Lung (tissue), 12 donors: ENCODE results near the gene TNS3. TPM values are rescaled to one million over a fixed set of nuclear protein-coding genes. Genes with fewer than 3 reads are reported as not detected.

ENCODE experiments used
- ATAC-seq: fragments of 200-7000 bp; cut with Tn5 transposase; one replicate; pipeline ENCODE4 v1.9.1; 2020; ENCODE audit warnings: moderate number of reproducible peaks; ENCODE audit not compliant: insufficient read depth, low FRiP score
- DNase-seq, 3 donors: peaks; one replicate each; pipeline ENCODE4 v3.0.0-alpha.2; 2013 to 2017
- H3K27ac ChIP-seq, 2 donors: one replicate each; pipeline ENCODE4 v1.5.1; 2013; ENCODE audit warnings: mild to moderate bottlenecking in 2 of 2, moderate library complexity in 2 of 2, control low read depth in 1 of 2, inconsistent platforms in 1 of 2, low read depth in 1 of 2, low read length in 1 of 2
- H3K27me3 ChIP-seq, 3 donors: one replicate each; pipeline ENCODE4 v1.5.1; 2013; ENCODE audit warnings: low read length in 2 of 3; ENCODE audit not compliant: control insufficient read depth in 3 of 3, insufficient read depth in 3 of 3
- H3K36me3 ChIP-seq, 4 donors: one replicate each; pipeline ENCODE4 v1.5.1; 2013; ENCODE audit warnings: low read length in 4 of 4, mild to moderate bottlenecking in 1 of 4, moderate library complexity in 1 of 4; ENCODE audit not compliant: control insufficient read depth in 4 of 4, insufficient read depth in 4 of 4
- H3K4me1 ChIP-seq, 5 donors: one replicate each; pipeline ENCODE4 v1.5.1; 2013; ENCODE audit warnings: low read length in 5 of 5, mild to moderate bottlenecking in 2 of 5, moderate library complexity in 1 of 5; ENCODE audit not compliant: control insufficient read depth in 5 of 5, insufficient read depth in 5 of 5
- H3K4me3 ChIP-seq: one replicate; pipeline ENCODE4 v1.5.1; 2013; ENCODE audit warnings: mild to moderate bottlenecking, control low read depth, moderate library complexity
- H3K9ac ChIP-seq, 2 donors: one replicate each; pipeline ENCODE4 v1.5.1; 2013; ENCODE audit warnings: low read length in 2 of 2, control low read depth in 1 of 2; ENCODE audit not compliant: insufficient read depth in 1 of 2
- H3K9me3 ChIP-seq, 4 donors: one replicate each; pipeline ENCODE4 v1.5.1; 2013; ENCODE audit warnings: low read length in 3 of 4, mild to moderate bottlenecking in 1 of 4, moderate library complexity in 1 of 4; ENCODE audit not compliant: control insufficient read depth in 4 of 4, insufficient read depth in 3 of 4
- WGBS, 2 donors: extraction: QIAGEN DNeasy Blood & Tissue Kit; methylation state at CpG; one replicate each; pipeline ENCODE4 v1.1.7; 2013; 5-methylcytosine and 5-hydroxymethylcytosine counted together
- polyA plus RNA-seq, 2 donors: library from polyadenylated mRNA; stranded (reverse); fragments of 200-250 nt; gene quantifications; one replicate each; pipeline ENCODE4 v1.2.1, GENCODE V29; 2013
- total RNA-seq, 2 donors: library from RNA; depleted of rRNA in 1 of 2; stranded (reverse); fragments of >200 nt in 1 of 2; gene quantifications; one replicate each; pipeline ENCODE4 v1.2.1, GENCODE V29; 2014 to 2021
- TF ChIP-seq, protein P1 (sequence below): IDR thresholded peaks from 2 replicates; pipeline ENCODE4 v1.5.1; 2012; ENCODE audit warnings: mild to moderate bottlenecking; ENCODE audit errors: control extremely low read depth, extremely low read depth
- donor health status: control.
- donor health status: control.
- donor health status: Bipolar disorder and iron deficiency.
- donor health status: healthy.
- donor health status: DM: yes; HTN: yes; CAD: no.

Gene TNS3
- total and polyA plus RNA-seq, 4 donors, result 23.8 to 140 (median 85.7) TPM

DNA sequence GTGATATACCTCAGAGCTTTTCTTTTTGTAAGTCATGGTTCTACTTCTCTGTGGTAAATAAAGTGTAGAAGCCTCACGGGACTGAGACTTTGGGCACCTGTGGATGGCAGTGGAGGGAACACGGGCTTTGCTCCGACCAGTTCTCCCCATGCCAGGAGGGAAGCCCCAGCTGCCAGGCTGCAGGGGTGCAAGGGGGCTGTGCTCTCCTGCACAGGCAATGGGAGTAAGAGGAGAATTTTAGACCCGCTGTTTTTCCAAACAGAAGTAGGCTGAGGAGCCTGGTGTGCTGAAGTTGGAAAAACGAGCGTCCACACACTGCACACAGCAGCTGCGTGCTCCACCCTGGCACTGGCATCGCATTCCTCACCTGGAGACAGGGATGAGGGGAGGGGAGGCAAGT, 282.4 kb downstream of the TNS3 start:
- H3K9ac ChIP-seq, result no peak overlapping the region
- H3K36me3 ChIP-seq, result peaks cover 7 to 77% (median 55%) of the 10 kb centered on the region in 4 donors
- H3K4me3 ChIP-seq, result no peak overlapping the region
- WGBS, 2 donors, result 93 to 95% methylated on average over 8 of the region's 8 CpGs
- peaks cover 0 to 9% (median 3%) of the 10 kb centered on the region in 5 donors for H3K4me1 ChIP-seq
- H3K27me3 ChIP-seq, result no peaks in the 10 kb centered on the region
- no peak overlapping the region for H3K27ac ChIP-seq
- ATAC-seq, result no peak
- no peaks in the 10 kb centered on the region for H3K9me3 ChIP-seq
- no peak for DNase-seq
- TF ChIP-seq, protein P1, sequence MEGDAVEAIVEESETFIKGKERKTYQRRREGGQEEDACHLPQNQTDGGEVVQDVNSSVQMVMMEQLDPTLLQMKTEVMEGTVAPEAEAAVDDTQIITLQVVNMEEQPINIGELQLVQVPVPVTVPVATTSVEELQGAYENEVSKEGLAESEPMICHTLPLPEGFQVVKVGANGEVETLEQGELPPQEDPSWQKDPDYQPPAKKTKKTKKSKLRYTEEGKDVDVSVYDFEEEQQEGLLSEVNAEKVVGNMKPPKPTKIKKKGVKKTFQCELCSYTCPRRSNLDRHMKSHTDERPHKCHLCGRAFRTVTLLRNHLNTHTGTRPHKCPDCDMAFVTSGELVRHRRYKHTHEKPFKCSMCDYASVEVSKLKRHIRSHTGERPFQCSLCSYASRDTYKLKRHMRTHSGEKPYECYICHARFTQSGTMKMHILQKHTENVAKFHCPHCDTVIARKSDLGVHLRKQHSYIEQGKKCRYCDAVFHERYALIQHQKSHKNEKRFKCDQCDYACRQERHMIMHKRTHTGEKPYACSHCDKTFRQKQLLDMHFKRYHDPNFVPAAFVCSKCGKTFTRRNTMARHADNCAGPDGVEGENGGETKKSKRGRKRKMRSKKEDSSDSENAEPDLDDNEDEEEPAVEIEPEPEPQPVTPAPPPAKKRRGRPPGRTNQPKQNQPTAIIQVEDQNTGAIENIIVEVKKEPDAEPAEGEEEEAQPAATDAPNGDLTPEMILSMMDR, result no peak

DNA sequence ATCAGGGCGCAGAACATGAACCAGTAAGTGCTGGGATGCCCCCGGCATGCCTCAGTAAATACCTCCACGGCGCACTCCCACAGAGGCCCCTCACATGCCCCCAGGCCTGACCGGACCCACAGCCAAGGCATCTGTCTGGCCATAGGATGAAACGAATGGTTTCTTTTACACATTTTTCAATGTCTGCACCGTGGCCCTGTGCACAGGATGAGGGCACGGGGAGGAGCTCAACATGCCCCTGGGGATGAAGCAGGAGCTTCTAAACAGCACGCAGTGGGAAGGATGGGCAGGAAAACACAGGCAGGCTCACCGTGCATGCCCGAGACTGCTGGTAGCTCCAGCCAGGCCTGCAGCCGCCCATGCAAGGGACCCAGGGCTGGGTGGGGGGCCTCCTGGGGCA, 283.3 kb downstream of the TNS3 start:
- Histone ChIP-seq H3K4me3 (no peak overlapping the region), H3K36me3 (peaks cover 7 to 73% (median 51%) of the 10 kb centered on the region in 4 donors), H3K9me3 (no peaks in the 10 kb centered on the region), H3K9ac (no peak overlapping the region), H3K27ac (no peak overlapping the region), H3K4me1 (peaks cover 0 to 18% (median 8%) of the 10 kb centered on the region in 5 donors), H3K27me3 (no peaks in the 10 kb centered on the region)
- TF ChIP-seq, protein P1, result no peak
- 90 to 92% methylated on average over 12 of the region's 12 CpGs for WGBS, 2 donors
- DNase-seq (no peak), ATAC-seq (no peak)

DNA sequence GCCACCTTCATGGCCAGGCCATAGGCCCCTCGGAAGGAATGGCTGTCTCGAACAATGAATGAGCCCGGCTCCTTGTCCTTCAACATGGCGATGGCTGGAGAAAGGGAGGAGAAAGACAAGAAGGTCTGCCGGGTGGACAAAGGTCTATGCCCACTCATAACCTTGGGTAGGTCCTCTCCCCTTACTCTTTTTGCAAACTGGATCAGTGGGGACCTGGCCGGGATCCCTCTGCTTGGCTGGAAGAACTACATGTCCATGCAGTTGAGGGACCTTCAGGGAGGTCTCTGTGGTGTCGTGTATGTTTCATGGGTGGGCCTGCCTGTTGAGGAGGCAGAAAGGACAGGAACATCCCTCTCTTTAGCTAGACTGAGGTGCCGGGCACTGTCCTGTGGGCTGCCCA, 284.8 kb downstream of the TNS3 start:
- no peaks in the 10 kb centered on the region for H3K27me3 ChIP-seq
- no peak overlapping the region for H3K4me3 ChIP-seq
- no peaks in the 10 kb centered on the region for H3K9me3 ChIP-seq
- peaks cover 7 to 62% (median 42%) of the 10 kb centered on the region in 4 donors for H3K36me3 ChIP-seq
- no peak overlapping the region for H3K27ac ChIP-seq
- ATAC-seq, result no peak
- peaks cover 0 to 33% (median 18%) of the 10 kb centered on the region in 5 donors for H3K4me1 ChIP-seq
- no peak overlapping the region for H3K9ac ChIP-seq
- 96% methylated on average over 8 of the region's 8 CpGs for WGBS, 2 donors
- TF ChIP-seq, protein P1, result no peak
- DNase-seq, result no peak

DNA sequence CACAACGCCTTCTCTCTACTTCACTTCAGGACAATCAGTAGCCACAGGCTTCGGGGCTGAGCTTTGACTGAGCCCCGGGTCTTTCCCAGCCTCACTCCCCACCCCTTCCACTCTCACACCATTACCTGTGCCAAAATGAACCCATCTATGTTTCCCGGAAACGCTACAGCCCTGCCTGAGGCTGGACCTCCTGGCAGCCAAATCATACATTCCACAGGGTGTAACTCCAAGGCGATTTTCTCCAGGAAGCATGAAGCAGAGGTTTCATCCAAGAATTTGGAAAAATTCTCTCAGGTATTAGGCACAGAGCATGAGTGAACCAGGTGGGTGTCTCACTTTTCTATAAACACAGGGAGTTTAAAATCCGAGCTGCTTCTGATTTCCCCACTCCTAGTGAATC, 286.3 kb downstream of the TNS3 start:
- peaks cover 8 to 65% (median 43%) of the 10 kb centered on the region in 4 donors for H3K36me3 ChIP-seq
- TF ChIP-seq, protein P1, result no peak
- ATAC-seq, result no peak

More for the DNA sequence above, 286.3 kb downstream of the TNS3 start:
- peak overlapping the region in 1 of 2 donors; percentile 56 for H3K27ac ChIP-seq
- H3K4me1 ChIP-seq, result peaks cover 3 to 38% (median 18%) of the 10 kb centered on the region in 5 donors
- no peak overlapping the region for H3K9ac ChIP-seq
- no peak overlapping the region for H3K4me3 ChIP-seq
- no peaks in the 10 kb centered on the region for H3K27me3 ChIP-seq
- no peak for DNase-seq
- WGBS, 2 donors, result 84 to 91% methylated on average over 7 of the region's 7 CpGs
- H3K9me3 ChIP-seq, result no peaks in the 10 kb centered on the region
